ENCODE measurements around the gene ST8SIA6.

Gene ST8SIA6

DNA sequence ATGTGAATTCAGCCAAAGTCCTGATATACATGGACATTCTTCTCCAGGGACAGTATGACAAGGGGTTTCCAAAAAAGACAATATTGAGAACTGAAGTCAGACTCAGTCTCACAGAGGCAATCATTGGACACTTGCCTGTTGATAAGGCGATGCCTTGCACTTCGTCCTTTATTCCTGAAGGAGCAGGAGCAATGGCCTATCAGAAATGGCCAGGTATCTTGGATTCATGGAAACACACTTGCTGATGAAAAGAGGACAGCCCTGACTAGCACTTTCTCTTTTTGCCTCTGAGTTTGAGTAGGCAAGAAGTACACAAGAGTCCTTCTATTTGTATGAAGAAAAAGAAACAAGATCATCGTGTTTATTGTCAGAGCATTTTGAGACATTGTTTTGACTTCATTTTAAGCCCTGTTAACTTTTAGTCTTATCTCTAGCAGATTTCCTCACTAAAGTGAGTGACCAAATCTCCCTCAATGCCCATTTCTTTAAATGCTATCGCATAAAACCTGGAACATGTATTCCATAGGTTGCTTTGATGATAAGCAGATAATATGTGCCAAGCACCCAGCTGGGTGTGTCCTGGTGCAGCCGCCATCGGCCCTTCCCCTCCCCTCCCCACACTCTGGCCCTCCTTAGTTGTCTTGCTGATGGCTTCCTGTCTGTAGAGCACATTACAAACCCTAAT, 26.6 kb downstream of the ST8SIA6 start:
- Histone ChIP-seq H3K4me1 (ENCODE audit: control insufficient read depth in 2 of 2, insufficient read depth in 2 of 2, low read length in 2 of 2) (no peaks in the 10 kb centered on the region), H3K36me3 (ENCODE audit: control insufficient read depth in 2 of 2, insufficient read depth in 2 of 2, low read length in 2 of 2) (no peaks in the 10 kb centered on the region), H3K27ac (ENCODE audit: low read depth in 2 of 2, low read length in 2 of 2) (no peak overlapping the region), H3K4me3 (ENCODE audit: low read length in 2 of 2) (no peak overlapping the region), H3K27me3 (ENCODE audit: control insufficient read depth in 2 of 2, insufficient read depth in 2 of 2, low read length in 2 of 2) (no peaks in the 10 kb centered on the region), H3K9me3 (ENCODE audit: control insufficient read depth in 2 of 2, low read length in 2 of 2) (no peaks in the 10 kb centered on the region), H3K9ac (ENCODE audit: low read depth in 1 of 2, low read length in 2 of 2) (no peak overlapping the region)

DNA sequence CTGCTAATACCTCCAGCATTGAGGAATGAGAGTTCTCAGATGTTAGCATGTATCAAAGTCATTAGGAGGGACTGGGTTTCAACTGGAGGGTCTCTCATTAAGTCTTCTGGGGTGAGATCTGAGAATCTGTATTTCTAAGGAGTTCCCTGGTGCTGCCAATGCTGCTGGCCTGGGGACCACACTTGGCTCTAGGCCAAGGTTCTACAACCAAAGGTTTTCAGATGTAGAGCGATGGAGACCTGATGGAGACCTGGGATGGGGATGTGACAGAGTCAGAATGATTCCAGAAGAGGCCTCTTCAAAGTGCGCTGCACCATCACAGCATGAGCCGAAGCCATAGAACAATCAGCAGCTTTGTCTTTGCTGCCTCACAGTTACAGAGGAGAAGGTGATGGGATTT, 27.2 kb downstream of the ST8SIA6 start:
- Histone ChIP-seq H3K9me3 (ENCODE audit: control insufficient read depth in 2 of 2, low read length in 2 of 2) (no peaks in the 10 kb centered on the region), H3K4me3 (ENCODE audit: low read length in 2 of 2) (no peak overlapping the region), H3K4me1 (ENCODE audit: control insufficient read depth in 2 of 2, insufficient read depth in 2 of 2, low read length in 2 of 2) (no peaks in the 10 kb centered on the region), H3K36me3 (ENCODE audit: control insufficient read depth in 2 of 2, insufficient read depth in 2 of 2, low read length in 2 of 2) (no peaks in the 10 kb centered on the region), H3K9ac (ENCODE audit: low read depth in 1 of 2, low read length in 2 of 2) (no peak overlapping the region), H3K27ac (ENCODE audit: low read depth in 2 of 2, low read length in 2 of 2) (no peak overlapping the region), H3K27me3 (ENCODE audit: control insufficient read depth in 2 of 2, insufficient read depth in 2 of 2, low read length in 2 of 2) (no peaks in the 10 kb centered on the region)

DNA sequence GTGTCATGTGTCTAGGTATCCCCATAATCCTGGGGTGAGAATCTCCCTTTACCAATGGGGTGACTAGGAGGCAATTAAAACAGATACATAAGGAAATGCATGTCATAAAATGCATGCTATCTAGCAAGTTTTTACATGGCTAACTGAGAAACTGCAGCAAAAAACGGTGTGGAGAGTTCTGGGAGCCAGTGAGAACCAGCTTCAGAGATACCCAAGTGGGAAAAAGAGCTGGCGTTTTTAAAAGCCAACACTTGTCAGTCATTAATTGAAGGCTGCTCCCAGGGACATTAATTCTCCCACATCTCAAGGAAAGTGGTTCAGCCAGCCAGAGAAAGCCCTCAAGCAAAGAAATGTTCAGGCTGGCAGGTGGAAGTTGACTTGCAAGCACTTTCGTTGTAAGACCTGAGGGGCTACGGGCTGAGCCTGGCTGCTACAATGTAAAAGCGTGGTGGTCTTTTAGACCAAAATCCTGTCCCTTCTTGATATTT, 28.1 kb downstream of the ST8SIA6 start:
- Histone ChIP-seq H3K36me3 (ENCODE audit: control insufficient read depth in 2 of 2, insufficient read depth in 2 of 2, low read length in 2 of 2) (no peaks in the 10 kb centered on the region), H3K4me3 (ENCODE audit: low read length in 2 of 2) (no peak overlapping the region), H3K9me3 (ENCODE audit: control insufficient read depth in 2 of 2, low read length in 2 of 2) (no peaks in the 10 kb centered on the region), H3K27ac (ENCODE audit: low read depth in 2 of 2, low read length in 2 of 2) (no peak overlapping the region), H3K4me1 (ENCODE audit: control insufficient read depth in 2 of 2, insufficient read depth in 2 of 2, low read length in 2 of 2) (no peaks in the 10 kb centered on the region), H3K27me3 (ENCODE audit: control insufficient read depth in 2 of 2, insufficient read depth in 2 of 2, low read length in 2 of 2) (no peaks in the 10 kb centered on the region), H3K9ac (ENCODE audit: low read depth in 1 of 2, low read length in 2 of 2) (no peak overlapping the region)

DNA sequence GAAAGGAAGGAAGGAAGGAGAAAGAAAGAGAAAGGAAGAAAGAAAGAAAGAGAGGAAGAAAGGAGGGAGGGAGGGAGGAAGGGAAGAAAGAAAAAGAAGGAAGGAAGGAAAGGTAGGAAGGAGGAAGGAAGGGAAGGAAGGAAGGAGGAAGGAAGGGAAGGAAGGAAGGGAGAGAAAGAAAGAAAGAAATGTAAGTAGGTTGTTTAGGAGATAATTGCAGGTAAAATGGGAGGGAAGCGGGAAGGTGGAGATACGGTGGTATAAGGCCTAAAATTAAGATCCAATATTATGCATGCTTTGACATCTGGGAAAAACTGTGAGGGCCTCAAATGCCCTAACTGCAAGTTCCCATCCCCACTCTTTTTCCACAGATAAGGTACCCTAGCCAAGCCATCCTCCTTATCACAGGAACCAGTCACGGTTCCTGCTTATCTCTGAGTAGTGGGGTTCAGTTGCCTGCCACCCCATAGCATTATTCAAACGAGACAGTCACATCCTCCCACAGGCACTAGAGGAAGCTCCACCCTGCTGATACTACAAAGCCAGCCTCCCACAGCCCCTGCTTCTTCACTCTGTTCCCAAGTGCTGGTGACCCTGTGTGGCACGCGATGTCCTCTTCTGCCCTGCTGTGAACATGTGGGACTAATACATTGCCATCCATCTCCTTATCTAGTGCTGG, 28.7 kb downstream of the ST8SIA6 start:
- no peak overlapping the region for H3K4me3 ChIP-seq (ENCODE audit: low read length in 2 of 2)
- H3K36me3 ChIP-seq (ENCODE audit: control insufficient read depth in 2 of 2, insufficient read depth in 2 of 2, low read length in 2 of 2) = no peaks in the 10 kb centered on the region
- no peaks in the 10 kb centered on the region for H3K27me3 ChIP-seq (ENCODE audit: control insufficient read depth in 2 of 2, insufficient read depth in 2 of 2, low read length in 2 of 2)
- no peak overlapping the region for H3K9ac ChIP-seq (ENCODE audit: low read depth in 1 of 2, low read length in 2 of 2)
- no peak overlapping the region for H3K27ac ChIP-seq (ENCODE audit: low read depth in 2 of 2, low read length in 2 of 2)
- H3K4me1 ChIP-seq (ENCODE audit: control insufficient read depth in 2 of 2, insufficient read depth in 2 of 2, low read length in 2 of 2) = no peaks in the 10 kb centered on the region
- no peaks in the 10 kb centered on the region for H3K9me3 ChIP-seq (ENCODE audit: control insufficient read depth in 2 of 2, low read length in 2 of 2)

DNA sequence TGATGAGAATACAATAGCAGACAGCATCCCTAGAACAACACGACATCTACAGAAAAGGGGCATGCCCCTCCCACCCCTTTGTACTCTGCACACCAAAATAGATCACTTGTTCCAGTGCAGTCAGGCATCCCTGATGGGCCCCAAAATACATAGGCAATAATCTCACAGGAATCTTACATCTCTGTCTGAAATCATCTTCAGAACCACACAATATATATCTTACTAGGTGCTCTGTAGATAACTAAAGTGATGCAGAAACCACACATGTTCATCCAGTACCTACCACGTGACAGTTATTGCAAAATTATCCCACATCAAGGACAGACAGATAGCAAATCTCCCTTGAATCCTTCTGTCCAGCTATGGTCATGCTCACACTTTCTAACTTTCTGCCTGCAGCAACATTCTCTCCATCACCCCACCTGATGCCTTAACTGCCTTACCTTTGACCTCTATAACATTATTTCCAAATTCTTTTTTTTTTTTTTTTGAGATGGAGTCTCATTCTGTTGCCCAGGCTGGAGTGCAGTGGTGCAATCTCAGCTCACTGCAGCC, 30.7 kb downstream of the ST8SIA6 start:
- no peaks in the 10 kb centered on the region for H3K27me3 ChIP-seq (ENCODE audit: control insufficient read depth in 2 of 2, insufficient read depth in 2 of 2, low read length in 2 of 2)
- no peak overlapping the region for H3K9ac ChIP-seq (ENCODE audit: low read depth in 1 of 2, low read length in 2 of 2)
- H3K4me1 ChIP-seq (ENCODE audit: control insufficient read depth in 2 of 2, insufficient read depth in 2 of 2, low read length in 2 of 2) = no peaks in the 10 kb centered on the region
- H3K36me3 ChIP-seq (ENCODE audit: control insufficient read depth in 2 of 2, insufficient read depth in 2 of 2, low read length in 2 of 2) = no peaks in the 10 kb centered on the region
- H3K4me3 ChIP-seq (ENCODE audit: low read length in 2 of 2) = no peak overlapping the region
- no peak overlapping the region for H3K27ac ChIP-seq (ENCODE audit: low read depth in 2 of 2, low read length in 2 of 2)
- H3K9me3 ChIP-seq (ENCODE audit: control insufficient read depth in 2 of 2, low read length in 2 of 2) = no peaks in the 10 kb centered on the region

GRCh38 chr10:17422931-17423330, 31.5 kb downstream of the ST8SIA6 start:
- Histone ChIP-seq H3K4me1 (ENCODE audit: control insufficient read depth in 2 of 2, insufficient read depth in 2 of 2, low read length in 2 of 2) (no peaks in the 10 kb centered on the region), H3K27ac (ENCODE audit: low read depth in 2 of 2, low read length in 2 of 2) (no peak overlapping the region), H3K9ac (ENCODE audit: low read depth in 1 of 2, low read length in 2 of 2) (no peak overlapping the region), H3K9me3 (ENCODE audit: control insufficient read depth in 2 of 2, low read length in 2 of 2) (no peaks in the 10 kb centered on the region), H3K27me3 (ENCODE audit: control insufficient read depth in 2 of 2, insufficient read depth in 2 of 2, low read length in 2 of 2) (no peaks in the 10 kb centered on the region), H3K36me3 (ENCODE audit: control insufficient read depth in 2 of 2, insufficient read depth in 2 of 2, low read length in 2 of 2) (no peaks in the 10 kb centered on the region), H3K4me3 (ENCODE audit: low read length in 2 of 2) (no peak overlapping the region)

GRCh38 chr10:17418249-17418648, 36.1 kb downstream of the ST8SIA6 start:
- Histone ChIP-seq H3K4me1 (ENCODE audit: control insufficient read depth in 2 of 2, insufficient read depth in 2 of 2, low read length in 2 of 2) (no peaks in the 10 kb centered on the region), H3K9ac (ENCODE audit: low read depth in 1 of 2, low read length in 2 of 2) (no peak overlapping the region), H3K9me3 (ENCODE audit: control insufficient read depth in 2 of 2, low read length in 2 of 2) (no peaks in the 10 kb centered on the region), H3K4me3 (ENCODE audit: low read length in 2 of 2) (no peak overlapping the region), H3K27ac (ENCODE audit: low read depth in 2 of 2, low read length in 2 of 2) (no peak overlapping the region), H3K36me3 (ENCODE audit: control insufficient read depth in 2 of 2, insufficient read depth in 2 of 2, low read length in 2 of 2) (no peaks in the 10 kb centered on the region), H3K27me3 (ENCODE audit: control insufficient read depth in 2 of 2, insufficient read depth in 2 of 2, low read length in 2 of 2) (no peaks in the 10 kb centered on the region)

GRCh38 chr10:17416442-17417211, 37.8 kb downstream of the ST8SIA6 start:
- no peaks in the 10 kb centered on the region for H3K9me3 ChIP-seq (ENCODE audit: control insufficient read depth in 2 of 2, low read length in 2 of 2)
- H3K27me3 ChIP-seq (ENCODE audit: control insufficient read depth in 2 of 2, insufficient read depth in 2 of 2, low read length in 2 of 2) = no peaks in the 10 kb centered on the region
- H3K27ac ChIP-seq (ENCODE audit: low read depth in 2 of 2, low read length in 2 of 2) = no peak overlapping the region
- no peak overlapping the region for H3K4me3 ChIP-seq (ENCODE audit: low read length in 2 of 2)
- no peak overlapping the region for H3K9ac ChIP-seq (ENCODE audit: low read depth in 1 of 2, low read length in 2 of 2)
- no peaks in the 10 kb centered on the region for H3K4me1 ChIP-seq (ENCODE audit: control insufficient read depth in 2 of 2, insufficient read depth in 2 of 2, low read length in 2 of 2)
- H3K36me3 ChIP-seq (ENCODE audit: control insufficient read depth in 2 of 2, insufficient read depth in 2 of 2, low read length in 2 of 2) = no peaks in the 10 kb centered on the region

DNA sequence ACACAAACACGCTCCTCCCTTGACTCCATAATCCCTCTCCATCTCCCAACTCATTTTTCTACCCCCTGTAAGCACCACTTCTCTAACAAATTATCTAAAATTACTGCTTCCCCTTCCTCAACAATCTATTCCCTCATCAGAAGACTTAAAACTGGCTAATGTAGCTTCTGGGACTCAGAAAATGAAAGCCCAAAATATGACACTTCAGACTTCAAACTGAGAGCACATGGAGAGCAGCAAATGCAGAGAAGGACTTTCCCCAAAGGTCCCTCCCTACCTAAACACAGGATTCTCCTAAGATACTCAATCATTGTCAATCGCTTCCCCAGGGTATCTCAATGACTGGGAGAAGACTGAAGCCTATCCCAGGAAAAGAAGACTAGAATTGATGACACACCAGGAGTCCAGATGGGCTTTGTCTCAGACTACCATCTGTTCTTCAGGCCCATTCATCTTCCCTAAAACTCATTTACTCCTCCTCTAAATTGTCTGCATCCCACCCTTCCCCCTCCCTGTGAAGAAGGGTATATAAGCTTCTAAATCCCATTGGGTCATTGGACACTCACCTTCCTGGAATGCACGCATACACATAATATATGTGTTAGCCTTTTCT, 39.2 kb downstream of the ST8SIA6 start:
- Histone ChIP-seq H3K27me3 (ENCODE audit: control insufficient read depth in 2 of 2, insufficient read depth in 2 of 2, low read length in 2 of 2) (no peaks in the 10 kb centered on the region), H3K36me3 (ENCODE audit: control insufficient read depth in 2 of 2, insufficient read depth in 2 of 2, low read length in 2 of 2) (no peaks in the 10 kb centered on the region), H3K4me1 (ENCODE audit: control insufficient read depth in 2 of 2, insufficient read depth in 2 of 2, low read length in 2 of 2) (no peaks in the 10 kb centered on the region), H3K27ac (ENCODE audit: low read depth in 2 of 2, low read length in 2 of 2) (no peak overlapping the region), H3K9me3 (ENCODE audit: control insufficient read depth in 2 of 2, low read length in 2 of 2) (no peaks in the 10 kb centered on the region), H3K9ac (ENCODE audit: low read depth in 1 of 2, low read length in 2 of 2) (no peak overlapping the region), H3K4me3 (ENCODE audit: low read length in 2 of 2) (no peak overlapping the region)
